Stimulated activated CD4-positive, alpha-beta T cell treated with anti-CD3 and anti-CD28 coated beads, TNF-alpha, amount 100 ng/mL, for 24 hours (primary cell): Measurements from ENCODE around the gene NKAIN2.

Source experiments
- DNase-seq, 3 experiments: peaks; one replicate each; pipeline ENCODE4 v3.0.0-alpha.2; 2020; ENCODE audit warnings: low read depth in 3 of 3

The NKAIN2 gene

GRCh38 chr6:124825564-124825963 lies 1021.9 kb downstream of the NKAIN2 start:
- DNase-seq: no peak

GRCh38 chr6:124829822-124830221 lies 1026.2 kb downstream of the NKAIN2 start:
- DNase-seq: no peak

GRCh38 chr6:124830506-124830905 lies 1026.8 kb downstream of the NKAIN2 start:
- DNase-seq: no peak

GRCh38 chr6:124854338-124854922 lies 1050.8 kb downstream of the NKAIN2 start:
- DNase-seq: no peak

GRCh38 chr6:124857746-124858145 lies 1054.1 kb downstream of the NKAIN2 start:
- DNase-seq: no peak

GRCh38 chr6:124858564-124858963 lies 1054.9 kb downstream of the NKAIN2 start:
- no peak for DNase-seq

GRCh38 chr6:124859366-124859765 lies 1055.7 kb downstream of the NKAIN2 start:
- DNase-seq: no peak

GRCh38 chr6:124866040-124866439 lies 1062.4 kb downstream of the NKAIN2 start:
- no peak for DNase-seq

- no peak for DNase-seq
Observed at GRCh38 chr6:124867121-124867520, 1063.5 kb downstream of the NKAIN2 start.

GRCh38 chr6:124868481-124868880 lies 1064.8 kb downstream of the NKAIN2 start:
- no peak for DNase-seq

GRCh38 chr6:124869416-124869815 lies 1065.8 kb downstream of the NKAIN2 start:
- no peak for DNase-seq

GRCh38 chr6:124870611-124871459 lies 1067.2 kb downstream of the NKAIN2 start:
- DNase-seq: no peak

GRCh38 chr6:124872361-124873065 lies 1068.8 kb downstream of the NKAIN2 start:
- no peak for DNase-seq

GRCh38 chr6:124873066-124873410 lies 1069.4 kb downstream of the NKAIN2 start:
- no peak for DNase-seq
